Ishikawa (cell line): ENCODE measurements around the gene LIX1.

ENCODE experiments used
- CEBPB ChIP-seq: IDR thresholded peaks from 2 replicates; pipeline ENCODE4 v1.6.1; 2012
- CREB1 ChIP-seq: IDR thresholded peaks from 2 replicates; pipeline ENCODE4 v1.6.1; 2012; ENCODE audit warnings: low read depth
- EGR1 ChIP-seq: IDR thresholded peaks from 2 replicates; pipeline ENCODE4 v1.6.1; 2012
- EP300 ChIP-seq: IDR thresholded peaks from 2 replicates; pipeline ENCODE4 v1.6.1; 2012; ENCODE audit warnings: borderline replicate concordance
- FOXM1 ChIP-seq: IDR thresholded peaks from 2 replicates; pipeline ENCODE4 v1.6.1; 2012; ENCODE audit warnings: low read depth, borderline replicate concordance
- MAX ChIP-seq: IDR thresholded peaks from 2 replicates; pipeline ENCODE4 v1.6.1; 2012
- NFIC ChIP-seq: IDR thresholded peaks from 2 replicates; pipeline ENCODE4 v1.6.1; 2012
- RAD21 ChIP-seq: IDR thresholded peaks from 2 replicates; pipeline ENCODE4 v1.6.1; 2012; ENCODE audit warnings: low read depth
- REST ChIP-seq: IDR thresholded peaks from 2 replicates; pipeline ENCODE4 v1.6.1; 2012; ENCODE audit warnings: low read depth, mild to moderate bottlenecking
- TAF1 ChIP-seq: IDR thresholded peaks from 2 replicates; pipeline ENCODE4 v1.6.1; 2012; ENCODE audit warnings: low read depth, mild to moderate bottlenecking
- TCF12 ChIP-seq: IDR thresholded peaks from 2 replicates; pipeline ENCODE4 v1.6.1; 2012; ENCODE audit warnings: low read depth
- TEAD4 ChIP-seq: IDR thresholded peaks from 2 replicates; pipeline ENCODE4 v1.6.1; 2012
- USF1 ChIP-seq: IDR thresholded peaks from 2 replicates; pipeline ENCODE4 v1.6.1; 2012
- YY1 ChIP-seq: IDR thresholded peaks from 2 replicates; pipeline ENCODE4 v1.6.1; 2012; ENCODE audit warnings: low read depth
- ZBTB7A ChIP-seq: IDR thresholded peaks from 2 replicates; pipeline ENCODE4 v1.6.1; 2012; ENCODE audit warnings: low read depth

LIX1 gene

GRCh38 chr5:97115932-97116331, 26.5 kb downstream of the LIX1 start:
- TF ChIP-seq MAX: no peak

- TF ChIP-seq CEBPB (no peak), ZBTB7A (no peak), YY1 (no peak), FOXM1 (no peak), NFIC (no peak)
These were observed 30.2 kb downstream of the LIX1 start for GRCh38 chr5:97112230-97112629.

- no peak for TF ChIP-seq FOXM1
- TF ChIP-seq USF1: no peak
- TF ChIP-seq CREB1: no peak
- TF ChIP-seq ZBTB7A: no peak
- TF ChIP-seq EP300: no peak
- TF ChIP-seq NFIC: no peak
- TF ChIP-seq MAX: no peak
- TF ChIP-seq TEAD4: no peak
- TF ChIP-seq TCF12: no peak
These were observed 30.8 kb downstream of the LIX1 start for GRCh38 chr5:97111616-97112015.

- TF ChIP-seq YY1: no peak
- no peak for TF ChIP-seq NFIC
- no peak for TF ChIP-seq CREB1
- TF ChIP-seq EGR1: no peak
These were observed 31.4 kb downstream of the LIX1 start for GRCh38 chr5:97111004-97111403.

GRCh38 chr5:97107318-97107717, 35.1 kb downstream of the LIX1 start:
- no peak for TF ChIP-seq USF1
- TF ChIP-seq TCF12: no peak
- TF ChIP-seq EGR1: no peak
- no peak for TF ChIP-seq ZBTB7A
- no peak for TF ChIP-seq EP300
- TF ChIP-seq RAD21: no peak
- TF ChIP-seq REST: no peak
- no peak for TF ChIP-seq YY1
- TF ChIP-seq TEAD4: no peak
- TF ChIP-seq CEBPB: no peak
- no peak for TF ChIP-seq MAX
- no peak for TF ChIP-seq CREB1
- no peak for TF ChIP-seq NFIC
- TF ChIP-seq TAF1: no peak

GRCh38 chr5:97106216-97106581, 36.2 kb downstream of the LIX1 start:
- TF ChIP-seq TAF1 (no peak), RAD21 (no peak), YY1 (no peak), TEAD4 (no peak)

- TF ChIP-seq RAD21: no peak
- TF ChIP-seq CEBPB: no peak
- no peak for TF ChIP-seq FOXM1
- no peak for TF ChIP-seq TEAD4
- no peak for TF ChIP-seq REST
- TF ChIP-seq EP300: no peak
- no peak for TF ChIP-seq USF1
- TF ChIP-seq MAX: no peak
- TF ChIP-seq YY1: no peak
- TF ChIP-seq TAF1: no peak
These were observed 36.8 kb downstream of the LIX1 start for GRCh38 chr5:97105501-97106215.
